ENCODE data around the gene P2RY12.

GRCh38 chr3:151345859-151346258 is 38.7 kb downstream of the P2RY12 start:
- TF ChIP-seq BMI1 (IDR thresholded peaks at IDR 0.05; ENCODE audit: low read length) = no peak
- TF ChIP-seq SMC3 (conservative IDR thresholded peaks at IDR 0.05; ENCODE audit: insufficient read depth, low read depth, low read length) = no peak
- TF ChIP-seq, protein P1, sequence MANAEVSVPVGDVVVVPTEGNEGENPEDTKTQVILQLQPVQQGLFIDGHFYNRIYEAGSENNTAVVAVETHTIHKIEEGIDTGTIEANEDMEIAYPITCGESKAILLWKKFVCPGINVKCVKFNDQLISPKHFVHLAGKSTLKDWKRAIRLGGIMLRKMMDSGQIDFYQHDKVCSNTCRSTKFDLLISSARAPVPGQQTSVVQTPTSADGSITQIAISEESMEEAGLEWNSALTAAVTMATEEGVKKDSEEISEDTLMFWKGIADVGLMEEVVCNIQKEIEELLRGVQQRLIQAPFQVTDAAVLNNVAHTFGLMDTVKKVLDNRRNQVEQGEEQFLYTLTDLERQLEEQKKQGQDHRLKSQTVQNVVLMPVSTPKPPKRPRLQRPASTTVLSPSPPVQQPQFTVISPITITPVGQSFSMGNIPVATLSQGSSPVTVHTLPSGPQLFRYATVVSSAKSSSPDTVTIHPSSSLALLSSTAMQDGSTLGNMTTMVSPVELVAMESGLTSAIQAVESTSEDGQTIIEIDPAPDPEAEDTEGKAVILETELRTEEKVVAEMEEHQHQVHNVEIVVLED (CRISPR knock-in tag; IDR thresholded peaks at IDR 0.05) = no peak
- TF ChIP-seq TBP (optimal IDR thresholded peaks at IDR 0.05; ENCODE audit: low read depth, low read length) = no peak
- TF ChIP-seq TOE1 (IDR thresholded peaks at IDR 0.05; ENCODE audit: borderline replicate concordance) = no peak
- no peak for TF ChIP-seq TOE1 (CRISPR knock-in tag; IDR thresholded peaks at IDR 0.05; ENCODE audit: borderline replicate concordance, low read depth)
- TF ChIP-seq SMARCA5 (IDR thresholded peaks at IDR 0.05) = no peak
- TF ChIP-seq RCOR1 (IDR thresholded peaks at IDR 0.05; ENCODE audit: borderline replicate concordance in 1 of 2, low read depth in 2 of 2, low read length in 2 of 2) = no peak
- TF ChIP-seq TRIM28 (IDR thresholded peaks at IDR 0.05) = no peak

Data from K562 (cell line).